HG02571 (cell line): ENCODE data around the gene VSTM2B.
A peak's percentile ranks its signal among the peaks of the same experiment; 100 is the strongest.

Experiments used
- ATAC-seq: cut with Tn5 transposase; IDR thresholded peaks from one replicate; pipeline ENCODE4 v1.9.1; 2021; ENCODE audit warnings: mild to moderate bottlenecking, moderate library complexity; ENCODE audit not compliant: unreplicated experiment

VSTM2B gene

GRCh38 chr19:29587059-29587458 lies 61.3 kb downstream of the VSTM2B start:
- ATAC-seq = no peak

GRCh38 chr19:29587518-29587986 lies 61.8 kb downstream of the VSTM2B start:
- ATAC-seq = no peak

- ATAC-seq = no peak
These were observed 62.3 kb downstream of the VSTM2B start for GRCh38 chr19:29588095-29588494.

GRCh38 chr19:29590278-29590677 lies 64.5 kb downstream of the VSTM2B start:
- ATAC-seq = no peak

GRCh38 chr19:29591670-29592069 lies 65.9 kb downstream of the VSTM2B start:
- no peak for ATAC-seq

GRCh38 chr19:29593869-29594268 lies 68.1 kb downstream of the VSTM2B start:
- no peak for ATAC-seq

- no peak for ATAC-seq
These were observed 70.4 kb downstream of the VSTM2B start for GRCh38 chr19:29596080-29596727.

- no peak for ATAC-seq
These were observed 71.2 kb downstream of the VSTM2B start for GRCh38 chr19:29596885-29597525.

- no peak for ATAC-seq
These were observed 72.2 kb downstream of the VSTM2B start for GRCh38 chr19:29598036-29598435.

- no peak for ATAC-seq
These were observed 72.7 kb downstream of the VSTM2B start for GRCh38 chr19:29598496-29598895.

GRCh38 chr19:29603308-29603707 lies 77.5 kb downstream of the VSTM2B start:
- ATAC-seq = no peak

- peak; percentile 75 for ATAC-seq
These were observed 80.0 kb downstream of the VSTM2B start, which contains the start of gene POP4 for GRCh38 chr19:29605653-29606419. Gene POP4, plus strand, starts transcription at chr19:29606283. Its CDS starts 36 bp downstream, at chr19:29606319.

- no peak for ATAC-seq
These were observed 80.6 kb downstream of the VSTM2B start for GRCh38 chr19:29606420-29606747.

- ATAC-seq = no peak
These were observed 83.8 kb downstream of the VSTM2B start for GRCh38 chr19:29609636-29610035.

GRCh38 chr19:29610213-29610573 lies 84.4 kb downstream of the VSTM2B start:
- ATAC-seq = no peak

- ATAC-seq = peak; percentile 57
These were observed 84.9 kb downstream of the VSTM2B start for GRCh38 chr19:29610574-29611271.

- ATAC-seq = no peak
These were observed 86.3 kb downstream of the VSTM2B start for GRCh38 chr19:29612121-29612520.

GRCh38 chr19:29612801-29613595 lies 87.2 kb downstream of the VSTM2B start:
- ATAC-seq = no peak

GRCh38 chr19:29614046-29614445 lies 88.3 kb downstream of the VSTM2B start:
- no peak for ATAC-seq
